Right cardiac atrium (tissue), 5 donors: ENCODE results near the gene HARS2. TPM values are rescaled to one million over a fixed set of nuclear protein-coding genes. Genes with fewer than 3 reads are reported as not detected.
"Not testable (repeated sequence)": the region's sequence is repeated elsewhere in the genome, so short reads cannot be mapped to it uniquely, and the experiment has no call there.

Experiments
- ATAC-seq, 2 donors: fragments of 200-7000 bp; cut with Tn5 transposase; one replicate each; pipeline versions ENCODE4 v1.8.0 to v1.9.1; 2020; ENCODE audit warnings: moderate library complexity in 2 of 2, mild to moderate bottlenecking in 1 of 2
- DNase-seq, 3 donors: peaks; one replicate each; pipeline ENCODE4 v3.0.0-alpha.2; 2020
- H3K27ac ChIP-seq: one replicate; pipeline ENCODE4 v1.5.1; 2013; ENCODE audit warnings: mild to moderate bottlenecking, low read length, control low read depth, moderate library complexity
- H3K27me3 ChIP-seq: one replicate; pipeline ENCODE4 v1.6.1; 2013; ENCODE audit not compliant: control insufficient read depth, insufficient read depth
- H3K4me1 ChIP-seq: one replicate; pipeline ENCODE4 v1.6.1; 2013; ENCODE audit warnings: low read length; ENCODE audit not compliant: control insufficient read depth, insufficient read depth
- H3K4me3 ChIP-seq: one replicate; pipeline ENCODE4 v1.5.1; 2013; ENCODE audit warnings: low read length, control low read depth
- H3K9me3 ChIP-seq: one replicate; pipeline ENCODE4 v1.6.1; 2013; ENCODE audit warnings: low read length; ENCODE audit not compliant: control insufficient read depth
- WGBS: extraction: QIAGEN DNeasy Blood & Tissue Kit; methylation state at CpG from one replicate; pipeline ENCODE4 v1.1.7; 2013; 5-methylcytosine and 5-hydroxymethylcytosine counted together
- intact Hi-C, 4 donors: fragments of 100-400 bp; cut with DNase I; formaldehyde crosslinking; loops; one replicate each; pipeline versions ENCODE4 v1.11.0 to v1.14.0; 2022 to 2023
- polyA plus RNA-seq: library from polyadenylated mRNA; stranded (reverse); fragments of 200-250 nt; gene quantifications from one replicate; pipeline ENCODE4 v1.2.3, GENCODE V29; 2013
- total RNA-seq, 4 donors: library from RNA; stranded (reverse); fragmentation: NEBNext Ultra II Directional; extraction: Animal tissue kit (Norgen Biotek cat#: 25700); gene quantifications; one replicate each; pipeline ENCODE4 v1.2.1, GENCODE V29; 2021
- donor health status: healthy with polysubstance abuse.
- donor health status: DM: no; HTN: yes; CAD: no.
- donor health status: DM: no; HTN: no; CAD: no.
- donor health status: DM: no; HTN: yes; CAD: no; lungs with severe emphysema.
- donor health status: DM: yes; HTN: yes; CAD: no.

HARS2 gene
- total and polyA plus RNA-seq, 5 donors = 16.5 to 24.7 (median 18.6) TPM

DNA sequence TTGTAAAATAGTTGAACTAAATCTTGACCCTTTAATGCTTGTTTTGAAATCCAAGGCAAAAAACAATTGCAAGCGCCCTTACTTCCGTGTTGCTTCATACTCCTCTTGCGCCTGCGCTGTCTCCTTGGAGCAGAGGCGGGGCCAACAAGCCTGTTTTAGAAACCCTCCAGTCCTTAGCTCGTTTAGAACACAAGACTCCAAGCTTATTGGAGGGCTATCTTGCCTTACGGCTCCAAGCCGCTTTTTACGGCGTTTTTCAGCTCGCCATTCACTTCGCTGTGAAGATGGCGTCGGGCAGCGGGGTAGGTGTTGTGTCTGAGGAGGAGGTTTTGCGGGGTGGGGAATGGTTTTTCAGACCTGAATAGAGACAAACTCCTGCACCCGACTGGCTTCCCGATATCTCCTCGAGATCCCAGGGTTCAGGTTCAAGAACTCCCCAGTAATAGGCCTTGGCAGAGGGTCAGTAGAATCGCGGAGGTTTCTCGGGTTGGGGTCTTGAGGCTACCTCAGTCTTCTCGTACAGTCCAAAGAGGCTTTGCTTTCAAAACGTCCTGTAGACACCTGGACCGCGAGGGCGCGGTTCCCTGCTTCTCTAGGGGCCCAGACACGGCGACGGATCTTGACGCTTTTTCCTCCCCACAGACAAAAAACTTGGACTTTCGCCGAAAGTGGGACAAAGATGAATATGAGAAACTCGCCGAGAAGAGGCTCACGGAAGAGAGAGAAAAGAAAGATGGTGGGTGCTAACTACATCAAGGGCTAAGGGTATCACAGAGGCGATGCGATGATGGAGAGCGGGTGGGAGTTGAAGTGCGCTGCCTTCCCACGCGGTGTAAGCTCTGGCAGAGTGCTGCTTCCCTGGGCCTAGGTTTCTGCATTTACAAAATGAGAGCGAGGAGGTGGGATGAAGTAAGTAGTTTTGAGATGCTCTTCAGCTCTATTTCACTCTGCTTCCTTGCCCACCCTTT, 9.2 kb downstream of the HARS2 start, which contains the start of gene ZMAT2:
Gene ZMAT2, plus strand, starts transcription at position 271 of the 968 bp plus-strand sequence. Its CDS starts 14 bp downstream, at position 285.
- H3K4me1 ChIP-seq = no peaks in the 10 kb centered on the region
- 2% methylated on average over 44 of the region's 44 CpGs for WGBS
- H3K9me3 ChIP-seq = no peaks in the 10 kb centered on the region
- ATAC-seq = peak; percentile 98 to 99
- H3K4me3 ChIP-seq = peak within 1 kb of the TSS; percentile 94
- no peaks in the 10 kb centered on the region for H3K27me3 ChIP-seq
- H3K27ac ChIP-seq = peak within 1 kb of the TSS; percentile 63
- intact Hi-C loops = no loop called here
- DNase-seq = peak; percentile 95 to 98 (median 96)

DNA sequence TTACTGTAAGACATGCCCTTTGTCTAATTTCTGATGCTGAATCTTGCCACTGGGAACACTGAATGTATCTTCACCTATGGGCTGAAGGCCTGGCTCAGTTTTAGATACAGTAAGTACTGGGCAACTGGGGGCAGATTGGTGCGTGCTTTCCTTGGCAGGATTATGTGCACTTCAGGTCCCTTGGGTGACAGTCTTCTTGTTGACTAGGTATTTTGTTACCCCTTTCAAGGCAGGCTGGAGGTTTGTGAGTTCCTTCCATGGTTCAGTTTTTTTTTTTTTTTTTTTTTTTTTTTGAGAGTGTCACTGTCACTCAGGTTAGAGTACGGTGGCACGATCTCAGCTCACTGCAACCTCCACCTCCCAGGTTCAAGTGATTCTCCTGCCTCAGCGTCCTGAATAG, 16.6 kb downstream of the HARS2 start:
- 94% methylated on average over 4 of the region's 4 CpGs for WGBS
- intact Hi-C loops = no loop called here
- Histone ChIP-seq H3K4me3 (no peak overlapping the region), H3K9me3 (no peaks in the 10 kb centered on the region), H3K27me3 (no peaks in the 10 kb centered on the region), H3K27ac (no peak overlapping the region), H3K4me1 (no peaks in the 10 kb centered on the region)
- DNase-seq (no peak), ATAC-seq (no peak)

DNA sequence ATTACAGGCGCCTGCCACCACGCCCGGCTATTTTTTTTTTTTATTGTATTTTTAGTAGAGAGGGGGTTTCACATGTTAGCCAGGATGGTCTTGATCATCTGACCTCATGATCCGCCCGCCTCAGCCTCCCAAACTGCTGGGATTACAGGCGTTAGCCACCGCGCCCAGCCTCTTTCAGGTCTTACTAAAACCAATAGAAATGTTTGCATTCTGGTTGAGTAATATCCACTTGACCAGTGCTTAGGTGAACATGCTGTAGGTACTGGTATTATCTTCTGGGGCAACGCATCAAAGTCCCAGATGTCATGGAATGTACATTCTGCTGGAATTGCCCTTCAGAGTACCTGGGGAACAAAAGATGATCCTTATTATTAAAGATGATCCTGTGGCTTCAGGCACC, 17.5 kb downstream of the HARS2 start:
- H3K27me3 ChIP-seq, intact Hi-C loops: not testable (repeated sequence)
- WGBS = 94% methylated on average over 9 of the region's 9 CpGs

DNA sequence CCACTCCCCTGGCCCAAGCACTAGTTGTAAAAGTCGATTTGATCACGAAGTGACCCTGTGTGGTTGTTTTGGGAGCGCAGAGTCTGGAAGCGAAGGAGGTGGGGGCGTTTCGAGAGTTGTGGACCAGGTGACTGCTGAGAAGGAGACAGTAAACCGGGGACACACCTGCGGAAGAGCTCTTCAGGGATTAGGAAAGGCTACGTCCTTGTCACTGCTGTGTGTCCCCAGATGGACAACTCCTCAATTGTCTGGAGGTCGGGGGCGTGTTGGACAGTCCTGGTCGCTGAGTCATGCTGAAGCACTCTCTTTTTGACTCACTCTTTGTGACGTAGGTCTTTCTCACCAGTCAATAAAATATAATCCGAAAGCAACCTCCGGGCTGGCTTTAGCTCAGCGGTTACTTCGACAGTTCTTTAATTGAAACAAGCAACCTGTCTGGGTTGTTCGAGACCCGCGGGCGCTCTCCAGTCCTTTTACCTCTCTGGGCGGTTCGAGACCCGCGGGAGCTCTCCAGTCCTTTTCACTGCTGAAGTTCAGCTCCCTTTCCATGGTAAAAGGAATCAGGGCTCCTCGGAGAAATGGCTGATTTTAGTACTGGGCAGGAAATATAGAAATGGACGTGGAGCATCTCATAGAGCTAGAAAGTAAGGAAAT, 19.8 kb downstream of the HARS2 start:
- Histone ChIP-seq H3K4me3 (peak overlapping the region; percentile 85), H3K4me1 (no peaks in the 10 kb centered on the region), H3K9me3 (no peaks in the 10 kb centered on the region), H3K27ac (peak overlapping the region; percentile 99), H3K27me3 (no peaks in the 10 kb centered on the region)
- DNase-seq (peak; percentile 86 to 93 (median 92)), ATAC-seq (peak; percentile 96 to 97)
- under 1% methylated on average over 27 of the region's 27 CpGs for WGBS
- intact Hi-C loops = loop anchor here in 1 of 4 donors (10.0 kb wide), 1 partner anchor 346 kb away; the partner anchor contains the start of gene SLC4A9

More for the DNA sequence above, 17.5 kb downstream of the HARS2 start:
- H3K4me1 ChIP-seq, DNase-seq, H3K9me3 ChIP-seq, ATAC-seq, H3K27ac ChIP-seq, H3K4me3 ChIP-seq: not testable (repeated sequence)

DNA sequence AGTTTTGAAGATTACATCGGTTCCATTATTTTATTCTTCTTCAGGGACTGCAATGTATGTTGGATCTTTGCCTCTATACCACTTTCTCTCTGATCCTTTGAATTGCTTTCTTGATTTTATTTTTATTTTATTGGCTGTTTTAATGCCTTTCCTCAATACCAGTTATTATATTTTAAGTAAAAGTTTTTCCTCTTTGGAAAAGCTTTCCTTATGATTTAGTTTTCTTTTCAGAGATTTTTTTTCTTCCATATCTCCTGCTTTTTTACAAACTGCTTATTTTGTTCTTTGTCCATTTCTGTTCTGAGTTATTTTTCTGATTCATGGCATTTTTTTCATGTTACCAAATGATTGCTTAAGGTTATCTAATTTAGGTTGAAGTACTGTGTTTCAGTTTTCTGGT, 20.5 kb downstream of the HARS2 start:
- no peak for DNase-seq
- 92% methylated on average over 1 of the region's 1 CpG for WGBS
- ATAC-seq = no peak
- Histone ChIP-seq H3K27ac (no peak overlapping the region), H3K9me3 (no peaks in the 10 kb centered on the region), H3K4me1 (no peaks in the 10 kb centered on the region), H3K27me3 (no peaks in the 10 kb centered on the region), H3K4me3 (no peak overlapping the region)
- intact Hi-C loops = loop anchor here in 1 of 4 donors (10.0 kb wide), 1 partner anchor 347 kb away; the partner anchor contains the start of gene SLC4A9

DNA sequence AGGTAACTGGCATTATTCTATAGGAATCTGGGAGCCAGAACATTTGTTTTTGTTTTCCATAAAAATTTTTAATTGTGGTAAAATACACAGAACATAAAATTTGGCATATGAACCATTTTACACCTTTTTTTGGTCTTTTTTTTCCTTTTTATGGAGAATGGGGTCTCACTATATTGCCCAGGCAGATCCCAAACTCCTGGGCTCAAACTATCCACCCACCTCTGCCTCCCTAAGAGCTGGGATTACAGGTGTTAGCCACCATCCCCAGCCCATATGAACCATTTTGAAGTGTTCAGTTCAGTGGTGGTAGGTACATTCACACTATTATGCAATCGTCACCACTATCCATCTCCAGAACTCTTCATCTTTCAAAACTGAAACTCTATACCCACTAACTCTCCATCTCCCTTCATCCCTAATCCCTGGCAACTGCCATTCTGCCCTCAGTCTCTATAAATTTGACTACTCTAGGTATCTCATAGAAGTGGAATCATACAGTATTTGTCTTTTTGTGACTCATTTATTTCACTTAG, 22.4 kb downstream of the HARS2 start:
- intact Hi-C loops = loop anchor here in 1 of 4 donors (10.0 kb wide), 1 partner anchor 349 kb away; the partner anchor contains the start of gene SLC4A9

DNA sequence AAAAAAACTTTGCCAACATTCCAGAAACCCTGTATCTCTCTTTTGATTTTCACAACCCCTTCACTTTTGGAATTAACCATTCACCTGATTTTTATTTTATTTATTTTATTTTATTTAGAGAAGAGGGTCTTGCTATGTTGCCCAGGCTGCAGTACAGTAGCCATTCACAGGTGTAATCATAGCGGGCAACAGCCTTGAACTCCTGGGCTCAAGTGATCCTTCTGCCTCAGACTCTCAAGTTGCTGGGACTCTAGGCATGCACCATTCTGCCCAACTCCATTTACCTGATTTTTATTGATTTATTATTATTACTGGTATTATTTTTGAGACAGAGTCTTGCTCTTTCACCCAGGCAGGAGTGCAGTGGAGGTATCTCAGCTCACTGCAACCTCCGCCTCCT, 25.0 kb downstream of the HARS2 start:
- 92% methylated on average over 2 of the region's 2 CpGs for WGBS
- not testable (repeated sequence) for H3K9me3 ChIP-seq, H3K4me3 ChIP-seq, H3K27me3 ChIP-seq, H3K4me1 ChIP-seq, H3K27ac ChIP-seq, ATAC-seq, DNase-seq
- intact Hi-C loops = loop anchor here in 1 of 4 donors (10.0 kb wide), 1 partner anchor 351 kb away; the partner anchor contains the start of gene SLC4A9

More for the DNA sequence above, 22.4 kb downstream of the HARS2 start:
- H3K4me1 ChIP-seq = no peaks in the 10 kb centered on the region
- 92% methylated on average over 1 of the region's 1 CpG for WGBS
- ATAC-seq = no peak
- H3K9me3 ChIP-seq = no peaks in the 10 kb centered on the region
- no peaks in the 10 kb centered on the region for H3K27me3 ChIP-seq
- no peak overlapping the region for H3K27ac ChIP-seq
- no peak for DNase-seq
- no peak overlapping the region for H3K4me3 ChIP-seq

DNA sequence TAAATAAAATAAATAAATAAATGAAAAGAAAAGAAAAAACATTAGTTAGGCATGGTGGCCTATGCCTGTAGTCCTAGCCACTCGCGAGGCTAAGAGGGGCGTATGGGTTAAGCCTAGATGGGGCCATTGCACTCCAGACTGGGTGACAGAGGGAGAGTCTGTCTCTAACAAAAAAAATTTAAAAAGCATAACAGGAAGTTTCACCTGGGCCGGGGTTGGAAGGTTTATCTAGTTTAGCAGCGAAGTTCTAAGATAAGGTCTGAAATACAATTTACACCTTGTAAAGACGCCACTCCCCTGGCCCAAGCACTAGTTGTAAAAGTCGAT, 27.0 kb downstream of the HARS2 start:
- H3K27me3 ChIP-seq = no peaks in the 10 kb centered on the region
- H3K9me3 ChIP-seq = no peaks in the 10 kb centered on the region
- DNase-seq (no peak), ATAC-seq (no peak)
- WGBS = 79% methylated on average over 7 of the region's 7 CpGs
- intact Hi-C loops = loop anchor here in 1 of 4 donors (10.0 kb wide), 1 partner anchor 353 kb away; the partner anchor contains the start of gene SLC4A9
- no peaks in the 10 kb centered on the region for H3K4me1 ChIP-seq
- H3K27ac ChIP-seq = no peak overlapping the region
- H3K4me3 ChIP-seq = no peak overlapping the region

DNA sequence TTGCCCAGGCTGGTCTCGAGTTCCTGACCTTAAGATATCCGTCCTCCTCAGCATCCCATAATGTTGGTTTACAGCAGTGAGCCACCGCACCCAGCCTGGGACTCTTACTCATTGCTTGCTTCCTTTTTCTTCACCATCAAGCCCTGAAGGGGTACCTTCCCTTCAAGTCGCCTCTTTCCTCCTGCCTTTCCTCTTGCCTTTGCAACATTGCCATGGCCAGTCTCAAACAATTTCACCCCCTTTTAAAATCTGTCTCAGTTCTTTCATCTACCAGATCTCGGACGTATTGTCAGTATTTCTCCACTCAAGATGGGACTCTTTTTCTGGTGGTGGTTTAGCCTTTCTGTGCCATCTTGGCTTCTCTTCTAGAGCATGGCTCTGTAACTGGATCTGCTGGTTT, 29.5 kb downstream of the HARS2 start:
- 62% methylated on average over 6 of the region's 6 CpGs for WGBS
- not testable (repeated sequence) for H3K27me3 ChIP-seq, H3K9me3 ChIP-seq, H3K4me1 ChIP-seq, DNase-seq, H3K27ac ChIP-seq, H3K4me3 ChIP-seq, ATAC-seq
- intact Hi-C loops = loop anchor here in 1 of 4 donors (10.0 kb wide), 1 partner anchor 356 kb away; the partner anchor contains the start of gene SLC4A9

DNA sequence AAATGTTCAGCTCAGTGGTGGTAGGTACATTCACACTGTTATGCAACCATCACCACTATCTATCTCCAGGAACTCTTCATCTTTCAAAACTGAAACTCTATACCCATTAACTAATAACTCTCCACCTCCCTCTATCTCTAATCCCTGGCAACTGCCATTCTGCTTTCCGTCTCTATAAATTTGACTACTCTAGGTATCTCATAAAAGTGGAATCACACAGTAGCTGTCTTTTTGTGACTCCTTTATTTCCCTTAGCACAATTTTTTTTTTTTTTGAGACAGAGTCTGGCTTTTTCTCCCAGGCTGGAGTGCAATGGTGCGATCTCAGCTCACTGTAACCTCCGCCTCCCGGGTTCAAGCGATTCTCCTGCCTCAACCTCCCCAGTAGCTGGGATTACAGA, 30.1 kb downstream of the HARS2 start:
- 82% methylated on average over 5 of the region's 5 CpGs for WGBS
- ATAC-seq = not testable (repeated sequence)
- intact Hi-C loops = loop anchor here in 1 of 4 donors (10.0 kb wide), 1 partner anchor 357 kb away; the partner anchor contains the start of gene SLC4A9

More for the DNA sequence above, 30.1 kb downstream of the HARS2 start:
- not testable (repeated sequence) for DNase-seq, H3K9me3 ChIP-seq, H3K4me3 ChIP-seq, H3K27ac ChIP-seq, H3K4me1 ChIP-seq, H3K27me3 ChIP-seq
